Activated T-cell treated with anti-CD3 and anti-CD28 coated beads, Interleukin-2, amount 50 U/mL, for 24 hours (primary cell): ENCODE results near the gene NUP153.
"Not testable (repeated sequence)": the region's sequence is repeated elsewhere in the genome, so short reads cannot be mapped to it uniquely, and the experiment has no call there.

Experiments used
- DNase-seq: peaks from one replicate; pipeline ENCODE4 v3.0.0-alpha.2; 2020
- H3K27ac Mint-ChIP-seq: 2 replicates; pipeline ENCODE4 v1.8.0; 2020; ENCODE audit warnings: mild to moderate bottlenecking, mixed read lengths
- H3K27me3 Mint-ChIP-seq: 2 replicates; pipeline ENCODE4 v1.8.0; 2020; ENCODE audit warnings: mixed read lengths
- H3K36me3 Mint-ChIP-seq: 2 replicates; pipeline ENCODE4 v1.8.0; 2020; ENCODE audit warnings: low read depth, mixed read lengths
- H3K4me1 Mint-ChIP-seq: 2 replicates; pipeline ENCODE4 v1.8.0; 2020; ENCODE audit warnings: low read depth, mixed read lengths
- H3K4me3 Mint-ChIP-seq: 2 replicates; pipeline ENCODE4 v1.8.0; 2020; ENCODE audit warnings: mild to moderate bottlenecking, moderate library complexity, mixed read lengths
- H3K9me3 Mint-ChIP-seq: 2 replicates; pipeline ENCODE4 v1.8.0; 2020; ENCODE audit warnings: mixed read lengths

NUP153 gene

GRCh38 chr6:17706580-17707370 is at the start of gene NUP153:
Gene NUP153 (minus strand): TSS chr6:17706925. CDS start chr6:17706387, 538 bp downstream.
- Mint-ChIP-seq H3K4me3 (peak within 1 kb of the TSS; percentile 89), H3K27me3 (no peaks in the 10 kb centered on the region), H3K9me3 (no peaks in the 10 kb centered on the region), H3K27ac (peak within 1 kb of the TSS; percentile 100), H3K4me1 (peaks cover 33% of the 10 kb centered on the region), H3K36me3 (peaks cover 69% of the 10 kb centered on the region)
- DNase-seq: peak; percentile 100

GRCh38 chr6:17754254-17754653 is 47.5 kb upstream of the NUP153 start:
- Mint-ChIP-seq H3K27me3 (no peaks in the 10 kb centered on the region), H3K9me3 (no peaks in the 10 kb centered on the region), H3K4me1 (no peaks in the 10 kb centered on the region), H3K27ac (no peak overlapping the region), H3K36me3 (no peaks in the 10 kb centered on the region), H3K4me3 (no peak overlapping the region)
- no peak for DNase-seq

GRCh38 chr6:17745324-17745723 is 38.6 kb upstream of the NUP153 start:
- H3K4me3 Mint-ChIP-seq, H3K4me1 Mint-ChIP-seq, H3K9me3 Mint-ChIP-seq, H3K36me3 Mint-ChIP-seq, DNase-seq, H3K27ac Mint-ChIP-seq, H3K27me3 Mint-ChIP-seq: not testable (repeated sequence)

- not testable (repeated sequence) for H3K27ac Mint-ChIP-seq, DNase-seq, H3K4me3 Mint-ChIP-seq, H3K4me1 Mint-ChIP-seq, H3K27me3 Mint-ChIP-seq, H3K36me3 Mint-ChIP-seq, H3K9me3 Mint-ChIP-seq
Observed at GRCh38 chr6:17744757-17745308, 38.1 kb upstream of the NUP153 start.

- H3K4me1 Mint-ChIP-seq: no peaks in the 10 kb centered on the region
- no peak overlapping the region for H3K4me3 Mint-ChIP-seq
- H3K36me3 Mint-ChIP-seq: peaks cover 1% of the 10 kb centered on the region
- peaks cover 6% of the 10 kb centered on the region for H3K27me3 Mint-ChIP-seq
- H3K27ac Mint-ChIP-seq: no peak overlapping the region
- peaks cover 3% of the 10 kb centered on the region for H3K9me3 Mint-ChIP-seq
- no peak for DNase-seq
Observed at GRCh38 chr6:17744019-17744756, 37.5 kb upstream of the NUP153 start.

GRCh38 chr6:17741507-17741906 is 34.8 kb upstream of the NUP153 start:
- no peak for DNase-seq
- Mint-ChIP-seq H3K27me3 (peaks cover 7% of the 10 kb centered on the region), H3K9me3 (peaks cover 20% of the 10 kb centered on the region), H3K4me3 (no peak overlapping the region), H3K4me1 (no peaks in the 10 kb centered on the region), H3K27ac (no peak overlapping the region), H3K36me3 (peaks cover 1% of the 10 kb centered on the region)

GRCh38 chr6:17740559-17741220 is 34.0 kb upstream of the NUP153 start:
- no peak for DNase-seq
- H3K4me3 Mint-ChIP-seq: no peak overlapping the region
- peaks cover 1% of the 10 kb centered on the region for H3K36me3 Mint-ChIP-seq
- no peaks in the 10 kb centered on the region for H3K4me1 Mint-ChIP-seq
- H3K27me3 Mint-ChIP-seq: peaks cover 7% of the 10 kb centered on the region
- H3K9me3 Mint-ChIP-seq: peaks cover 20% of the 10 kb centered on the region
- H3K27ac Mint-ChIP-seq: no peak overlapping the region

- peaks cover 7% of the 10 kb centered on the region for H3K27me3 Mint-ChIP-seq
- no peaks in the 10 kb centered on the region for H3K4me1 Mint-ChIP-seq
- peaks cover 1% of the 10 kb centered on the region for H3K36me3 Mint-ChIP-seq
- no peak overlapping the region for H3K4me3 Mint-ChIP-seq
- H3K9me3 Mint-ChIP-seq: peaks cover 20% of the 10 kb centered on the region
- no peak for DNase-seq
- no peak overlapping the region for H3K27ac Mint-ChIP-seq
Observed at GRCh38 chr6:17737704-17738252, 31.1 kb upstream of the NUP153 start.

GRCh38 chr6:17735311-17735710 is 28.6 kb upstream of the NUP153 start:
- H3K27ac Mint-ChIP-seq, H3K4me3 Mint-ChIP-seq, DNase-seq, H3K4me1 Mint-ChIP-seq, H3K27me3 Mint-ChIP-seq, H3K36me3 Mint-ChIP-seq: not testable (repeated sequence)
- peaks cover 20% of the 10 kb centered on the region for H3K9me3 Mint-ChIP-seq

GRCh38 chr6:17730078-17730704 is 23.5 kb upstream of the NUP153 start:
- H3K27me3 Mint-ChIP-seq: no peaks in the 10 kb centered on the region
- no peaks in the 10 kb centered on the region for H3K4me1 Mint-ChIP-seq
- H3K27ac Mint-ChIP-seq: no peak overlapping the region
- no peaks in the 10 kb centered on the region for H3K9me3 Mint-ChIP-seq
- no peaks in the 10 kb centered on the region for H3K36me3 Mint-ChIP-seq
- no peak overlapping the region for H3K4me3 Mint-ChIP-seq
- DNase-seq: no peak

- no peak overlapping the region for H3K4me3 Mint-ChIP-seq
- H3K36me3 Mint-ChIP-seq: no peaks in the 10 kb centered on the region
- H3K4me1 Mint-ChIP-seq: no peaks in the 10 kb centered on the region
- no peak overlapping the region for H3K27ac Mint-ChIP-seq
- no peak for DNase-seq
- H3K27me3 Mint-ChIP-seq: no peaks in the 10 kb centered on the region
- H3K9me3 Mint-ChIP-seq: no peaks in the 10 kb centered on the region
Observed at GRCh38 chr6:17729223-17730077, 22.7 kb upstream of the NUP153 start.

GRCh38 chr6:17728551-17729222 is 22.0 kb upstream of the NUP153 start:
- Mint-ChIP-seq H3K4me1 (no peaks in the 10 kb centered on the region), H3K36me3 (no peaks in the 10 kb centered on the region), H3K27me3 (no peaks in the 10 kb centered on the region), H3K9me3 (no peaks in the 10 kb centered on the region), H3K27ac (no peak overlapping the region), H3K4me3 (no peak overlapping the region)
- DNase-seq: no peak

- no peaks in the 10 kb centered on the region for H3K9me3 Mint-ChIP-seq
- H3K27ac Mint-ChIP-seq: no peak overlapping the region
- H3K4me3 Mint-ChIP-seq: no peak overlapping the region
- no peak for DNase-seq
- no peaks in the 10 kb centered on the region for H3K36me3 Mint-ChIP-seq
- no peaks in the 10 kb centered on the region for H3K27me3 Mint-ChIP-seq
- no peaks in the 10 kb centered on the region for H3K4me1 Mint-ChIP-seq
Observed at GRCh38 chr6:17725083-17725482, 18.4 kb upstream of the NUP153 start.
